Activated naive CD4-positive, alpha-beta T cell treated with anti-CD3 and anti-CD28 coated beads, Interleukin-2, amount 50 U/mL, for 24 hours (primary cell): ENCODE measurements around the gene ATP13A4.

Source experiments
- H3K27ac Mint-ChIP-seq: one replicate; pipeline ENCODE4 v1.8.0; 2021; ENCODE audit warnings: mild to moderate bottlenecking, mixed read lengths
- H3K27me3 Mint-ChIP-seq: one replicate; pipeline ENCODE4 v1.8.0; 2021; ENCODE audit warnings: mixed read lengths
- H3K36me3 Mint-ChIP-seq: one replicate; pipeline ENCODE4 v1.8.0; 2021; ENCODE audit warnings: mixed read lengths
- H3K4me1 Mint-ChIP-seq: one replicate; pipeline ENCODE4 v1.8.0; 2021; ENCODE audit warnings: mixed read lengths
- H3K4me3 Mint-ChIP-seq: one replicate; pipeline ENCODE4 v1.8.0; 2021; ENCODE audit warnings: mild to moderate bottlenecking, mixed read lengths
- H3K9me3 Mint-ChIP-seq: one replicate; pipeline ENCODE4 v1.8.0; 2021; ENCODE audit warnings: mixed read lengths

Gene ATP13A4

GRCh38 chr3:193522473-193522872 lies 32.2 kb downstream of the ATP13A4 start:
- H3K9me3 Mint-ChIP-seq = no peaks in the 10 kb centered on the region
- peaks cover 1% of the 10 kb centered on the region for H3K27me3 Mint-ChIP-seq
- no peak overlapping the region for H3K27ac Mint-ChIP-seq
- H3K4me1 Mint-ChIP-seq = no peaks in the 10 kb centered on the region
- no peak overlapping the region for H3K4me3 Mint-ChIP-seq
- H3K36me3 Mint-ChIP-seq = no peaks in the 10 kb centered on the region

- no peaks in the 10 kb centered on the region for H3K9me3 Mint-ChIP-seq
- no peaks in the 10 kb centered on the region for H3K36me3 Mint-ChIP-seq
- H3K27ac Mint-ChIP-seq = no peak overlapping the region
- H3K4me3 Mint-ChIP-seq = no peak overlapping the region
- peaks cover 1% of the 10 kb centered on the region for H3K27me3 Mint-ChIP-seq
- no peaks in the 10 kb centered on the region for H3K4me1 Mint-ChIP-seq
Measured at GRCh38 chr3:193520738-193521137, 34.0 kb downstream of the ATP13A4 start.

GRCh38 chr3:193515966-193516365 lies 38.7 kb downstream of the ATP13A4 start:
- Mint-ChIP-seq H3K27me3 (peaks cover 1% of the 10 kb centered on the region), H3K4me1 (no peaks in the 10 kb centered on the region), H3K27ac (no peak overlapping the region), H3K9me3 (no peaks in the 10 kb centered on the region), H3K4me3 (no peak overlapping the region), H3K36me3 (no peaks in the 10 kb centered on the region)

- no peaks in the 10 kb centered on the region for H3K4me1 Mint-ChIP-seq
- H3K36me3 Mint-ChIP-seq = no peaks in the 10 kb centered on the region
- no peaks in the 10 kb centered on the region for H3K9me3 Mint-ChIP-seq
- H3K27ac Mint-ChIP-seq = no peak overlapping the region
- H3K4me3 Mint-ChIP-seq = no peak overlapping the region
- H3K27me3 Mint-ChIP-seq = no peaks in the 10 kb centered on the region
Measured at GRCh38 chr3:193510154-193510553, 44.5 kb downstream of the ATP13A4 start.

GRCh38 chr3:193509103-193509965 lies 45.4 kb downstream of the ATP13A4 start:
- Mint-ChIP-seq H3K9me3 (no peaks in the 10 kb centered on the region), H3K27ac (no peak overlapping the region)

GRCh38 chr3:193508108-193508507 lies 46.6 kb downstream of the ATP13A4 start:
- H3K27ac Mint-ChIP-seq = no peak overlapping the region
- no peaks in the 10 kb centered on the region for H3K36me3 Mint-ChIP-seq
- H3K4me3 Mint-ChIP-seq = no peak overlapping the region
- H3K9me3 Mint-ChIP-seq = no peaks in the 10 kb centered on the region
- H3K4me1 Mint-ChIP-seq = no peaks in the 10 kb centered on the region
- no peaks in the 10 kb centered on the region for H3K27me3 Mint-ChIP-seq

More at GRCh38 chr3:193509103-193509965, 45.4 kb downstream of the ATP13A4 start:
- Mint-ChIP-seq H3K36me3 (no peaks in the 10 kb centered on the region), H3K4me1 (no peaks in the 10 kb centered on the region), H3K27me3 (no peaks in the 10 kb centered on the region), H3K4me3 (no peak overlapping the region)

GRCh38 chr3:193507566-193507965 lies 47.1 kb downstream of the ATP13A4 start:
- H3K27me3 Mint-ChIP-seq = no peaks in the 10 kb centered on the region
- H3K27ac Mint-ChIP-seq = no peak overlapping the region
- no peaks in the 10 kb centered on the region for H3K36me3 Mint-ChIP-seq
- no peak overlapping the region for H3K4me3 Mint-ChIP-seq
- no peaks in the 10 kb centered on the region for H3K4me1 Mint-ChIP-seq
- H3K9me3 Mint-ChIP-seq = no peaks in the 10 kb centered on the region

GRCh38 chr3:193506921-193507320 lies 47.8 kb downstream of the ATP13A4 start:
- Mint-ChIP-seq H3K4me3 (no peak overlapping the region), H3K36me3 (no peaks in the 10 kb centered on the region), H3K4me1 (no peaks in the 10 kb centered on the region), H3K9me3 (no peaks in the 10 kb centered on the region), H3K27ac (no peak overlapping the region), H3K27me3 (no peaks in the 10 kb centered on the region)

GRCh38 chr3:193502871-193503270 lies 51.8 kb downstream of the ATP13A4 start:
- H3K27me3 Mint-ChIP-seq = no peaks in the 10 kb centered on the region
- no peaks in the 10 kb centered on the region for H3K4me1 Mint-ChIP-seq
- H3K9me3 Mint-ChIP-seq = no peaks in the 10 kb centered on the region
- H3K27ac Mint-ChIP-seq = no peak overlapping the region
- no peaks in the 10 kb centered on the region for H3K36me3 Mint-ChIP-seq
- H3K4me3 Mint-ChIP-seq = no peak overlapping the region

- no peak overlapping the region for H3K27ac Mint-ChIP-seq
- no peaks in the 10 kb centered on the region for H3K4me1 Mint-ChIP-seq
- H3K9me3 Mint-ChIP-seq = no peaks in the 10 kb centered on the region
- no peaks in the 10 kb centered on the region for H3K36me3 Mint-ChIP-seq
- H3K4me3 Mint-ChIP-seq = no peak overlapping the region
- no peaks in the 10 kb centered on the region for H3K27me3 Mint-ChIP-seq
Measured at GRCh38 chr3:193499801-193500485, 54.8 kb downstream of the ATP13A4 start.

- H3K27ac Mint-ChIP-seq = no peak overlapping the region
- H3K4me1 Mint-ChIP-seq = no peaks in the 10 kb centered on the region
- H3K4me3 Mint-ChIP-seq = no peak overlapping the region
- no peaks in the 10 kb centered on the region for H3K27me3 Mint-ChIP-seq
- H3K36me3 Mint-ChIP-seq = no peaks in the 10 kb centered on the region
- no peaks in the 10 kb centered on the region for H3K9me3 Mint-ChIP-seq
Measured at GRCh38 chr3:193499136-193499770, 55.4 kb downstream of the ATP13A4 start.

- H3K4me1 Mint-ChIP-seq = no peaks in the 10 kb centered on the region
Measured at GRCh38 chr3:193498215-193498614, 56.5 kb downstream of the ATP13A4 start.

GRCh38 chr3:193496658-193497057 lies 58.0 kb downstream of the ATP13A4 start:
- no peaks in the 10 kb centered on the region for H3K9me3 Mint-ChIP-seq
- no peaks in the 10 kb centered on the region for H3K27me3 Mint-ChIP-seq

More at GRCh38 chr3:193498215-193498614, 56.5 kb downstream of the ATP13A4 start:
- no peaks in the 10 kb centered on the region for H3K9me3 Mint-ChIP-seq
- H3K36me3 Mint-ChIP-seq = no peaks in the 10 kb centered on the region
- no peaks in the 10 kb centered on the region for H3K27me3 Mint-ChIP-seq
- H3K27ac Mint-ChIP-seq = no peak overlapping the region
- no peak overlapping the region for H3K4me3 Mint-ChIP-seq

GRCh38 chr3:193491026-193491425 lies 63.7 kb downstream of the ATP13A4 start:
- no peak overlapping the region for H3K4me3 Mint-ChIP-seq
- H3K9me3 Mint-ChIP-seq = no peaks in the 10 kb centered on the region
- H3K36me3 Mint-ChIP-seq = peaks cover 5% of the 10 kb centered on the region
- no peak overlapping the region for H3K27ac Mint-ChIP-seq
- no peaks in the 10 kb centered on the region for H3K27me3 Mint-ChIP-seq
- H3K4me1 Mint-ChIP-seq = no peaks in the 10 kb centered on the region

More at GRCh38 chr3:193496658-193497057, 58.0 kb downstream of the ATP13A4 start:
- Mint-ChIP-seq H3K36me3 (peaks cover 2% of the 10 kb centered on the region), H3K4me3 (no peak overlapping the region), H3K4me1 (no peaks in the 10 kb centered on the region), H3K27ac (no peak overlapping the region)

GRCh38 chr3:193490580-193490979 lies 64.1 kb downstream of the ATP13A4 start:
- H3K4me3 Mint-ChIP-seq = no peak overlapping the region
- H3K4me1 Mint-ChIP-seq = no peaks in the 10 kb centered on the region
- no peaks in the 10 kb centered on the region for H3K9me3 Mint-ChIP-seq
- H3K36me3 Mint-ChIP-seq = peaks cover 5% of the 10 kb centered on the region
- H3K27ac Mint-ChIP-seq = no peak overlapping the region
- no peaks in the 10 kb centered on the region for H3K27me3 Mint-ChIP-seq

GRCh38 chr3:193489949-193490348 lies 64.7 kb downstream of the ATP13A4 start:
- Mint-ChIP-seq H3K27ac (no peak overlapping the region), H3K36me3 (peaks cover 5% of the 10 kb centered on the region), H3K4me3 (no peak overlapping the region), H3K4me1 (no peaks in the 10 kb centered on the region), H3K27me3 (no peaks in the 10 kb centered on the region), H3K9me3 (no peaks in the 10 kb centered on the region)
